WTC11 (cell line): Measurements from ENCODE around the gene HAX1. TPM values are rescaled to one million over a fixed set of nuclear protein-coding genes. Genes with fewer than 3 reads are reported as not detected.
"Not testable (repeated sequence)": the region's sequence is repeated elsewhere in the genome, so short reads cannot be mapped to it uniquely, and the experiment has no call there.

Source experiments
- ATAC-seq: fragments of 200-7000 bp; cut with Tn5 transposase; 2 replicates; pipeline ENCODE4 v1.10.0; 2021; ENCODE audit warnings: mild to moderate bottlenecking, moderate library complexity
- CTCF ChIA-PET: fragments of 300-600 bp; sonication (Branson Sonifier 250); formaldehyde crosslinking; loops from one replicate; lab custom pipeline; 2021; ENCODE audit warnings: antibody characterized with exemption; lab: Charles Lee
- POLR2A ChIA-PET: fragments of 350-600 bp; sonication (Branson Sonifier 250); formaldehyde crosslinking; loops from one replicate; lab custom pipeline; 2021; ENCODE audit warnings: antibody characterized with exemption; lab: Charles Lee
- DNase-seq: peaks from one replicate; pipeline ENCODE4 v3.0.0; 2021; ENCODE audit warnings: low spot score
- H3K27ac Mint-ChIP-seq: 2 replicates; pipeline ENCODE4 v1.8.0; 2021; ENCODE audit warnings: mixed read lengths
- H3K27me3 Mint-ChIP-seq: 2 replicates; pipeline ENCODE4 v1.8.0; 2021; ENCODE audit warnings: low read depth, mild to moderate bottlenecking, moderate library complexity, mixed read lengths
- H3K36me3 Mint-ChIP-seq: 2 replicates; pipeline ENCODE4 v1.8.0; 2021; ENCODE audit warnings: mixed read lengths
- H3K4me1 Mint-ChIP-seq: 2 replicates; pipeline ENCODE4 v1.8.0; 2022; ENCODE audit warnings: mixed read lengths
- H3K4me3 Mint-ChIP-seq: 2 replicates; pipeline ENCODE4 v1.8.0; 2021; ENCODE audit warnings: mild to moderate bottlenecking, moderate library complexity, mixed read lengths
- H3K9me3 Mint-ChIP-seq: 2 replicates; pipeline ENCODE4 v1.8.0; 2021; ENCODE audit warnings: mixed read lengths
- CREB1 ChIP-seq: sonication (generic); formaldehyde crosslinking; IDR thresholded peaks from 2 replicates; pipeline ENCODE4 v1.8.0; 2023; ENCODE audit warnings: mild to moderate bottlenecking, missing genetic modification reagents
- FOXJ3 ChIP-seq: sonication (generic); formaldehyde crosslinking; IDR thresholded peaks from 2 replicates; pipeline ENCODE4 v1.9.0; 2021; ENCODE audit warnings: missing genetic modification reagents, mild to moderate bottlenecking, borderline replicate concordance
- GRHL2 ChIP-seq: fragments of 250-450 bp; sonication (Bioruptor Pico); IDR thresholded peaks from 2 replicates; pipeline ENCODE4 v1.8.0; 2022; ENCODE audit warnings: mild to moderate bottlenecking, moderate library complexity; ENCODE audit not compliant: insufficient replicate concordance, severe bottlenecking
- HMGA2 ChIP-seq: fragments of 250-450 bp; sonication (Bioruptor Pico); IDR thresholded peaks from 2 replicates; pipeline ENCODE4 v1.4.0; 2021; ENCODE audit warnings: mild to moderate bottlenecking, moderate library complexity
- JAZF1 ChIP-seq: fragments of 250-450 bp; sonication (Bioruptor Pico); IDR thresholded peaks from 2 replicates; pipeline ENCODE4 v1.9.0; 2021; ENCODE audit warnings: moderate library complexity, mild to moderate bottlenecking, inconsistent platforms
- KAT7 ChIP-seq: sonication (generic); formaldehyde crosslinking; IDR thresholded peaks from 2 replicates; pipeline ENCODE4 v1.8.1; 2023; ENCODE audit warnings: missing genetic modification reagents, mild to moderate bottlenecking, borderline replicate concordance
- NFYB ChIP-seq: sonication (generic); formaldehyde crosslinking; conservative IDR thresholded peaks from 2 replicates; pipeline ENCODE4 v1.8.0; 2022; ENCODE audit warnings: low read depth, missing genetic modification reagents
- PREB ChIP-seq: sonication (generic); formaldehyde crosslinking; IDR thresholded peaks from 2 replicates; pipeline ENCODE4 v1.8.1; 2022; ENCODE audit warnings: mild to moderate bottlenecking, missing genetic modification reagents, moderate library complexity, borderline replicate concordance
- PRRX2 ChIP-seq: fragments of 250-450 bp; sonication (Bioruptor Pico); IDR thresholded peaks from 2 replicates; pipeline ENCODE4 v1.8.0; 2021; ENCODE audit warnings: mild to moderate bottlenecking
- RORB ChIP-seq: fragments of 250-450 bp; sonication (Bioruptor Pico); IDR thresholded peaks from 2 replicates; pipeline ENCODE4 v1.9.0; 2021; ENCODE audit warnings: mild to moderate bottlenecking
- ZNF396 ChIP-seq: fragments of 250-450 bp; sonication (Bioruptor Pico); IDR thresholded peaks from 2 replicates; pipeline ENCODE4 v1.8.0; 2021; ENCODE audit warnings: mild to moderate bottlenecking, moderate library complexity, borderline replicate concordance
- total RNA-seq: library from RNA; stranded (reverse); gene quantifications from 3 replicates; pipeline ENCODE4 v1.2.3, GENCODE V29; 2021
- TF ChIP-seq, protein P1 (sequence below): fragments of 250-450 bp; sonication (Bioruptor Pico); conservative IDR thresholded peaks from 2 replicates; pipeline ENCODE4 v1.9.0; 2021; ENCODE audit warnings: mild to moderate bottlenecking
- TF ChIP-seq, protein P2 (sequence below): sonication (generic); formaldehyde crosslinking; IDR thresholded peaks from 2 replicates; pipeline ENCODE4 v1.8.1; 2022; ENCODE audit warnings: mild to moderate bottlenecking, moderate library complexity, missing genetic modification reagents
- TF ChIP-seq, protein P3 (sequence below): fragments of 200-600 bp; IDR thresholded peaks from 2 replicates; pipeline ENCODE4 v1.8.0; 2022; ENCODE audit warnings: antibody characterized with exemption

Gene HAX1
- total RNA-seq, 1 experiment from 2014 or later = 69.2 TPM

GRCh38 chr1:154312229-154313065 lies 40.0 kb downstream of the HAX1 start:
- CTCF ChIA-PET = interaction anchor here (0.6 to 1.3 kb wide), 3 partner anchors 12 to 22 kb away, joined by 3 to 5 read pairs (median 3); no protein-coding TSS in a partner anchor

DNA sequence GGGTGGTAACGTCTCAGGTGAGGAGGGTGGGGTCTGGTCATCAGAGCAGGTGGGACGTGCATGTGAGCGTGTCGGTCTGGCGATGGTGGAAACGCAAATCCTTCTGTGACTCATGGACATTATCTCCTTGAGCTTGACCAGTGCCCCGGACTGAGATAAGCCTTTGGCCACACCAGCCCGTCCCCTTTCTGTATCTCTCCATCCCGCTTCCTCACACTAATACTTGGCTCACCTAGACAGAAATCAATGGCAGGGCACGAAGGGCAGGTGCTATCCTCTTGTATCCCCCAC lies 40.6 kb downstream of the HAX1 start:
- H3K36me3 Mint-ChIP-seq = peaks cover 6% of the 10 kb centered on the region
- ATAC-seq (no peak), DNase-seq (no peak)
- TF ChIP-seq, protein P1, sequence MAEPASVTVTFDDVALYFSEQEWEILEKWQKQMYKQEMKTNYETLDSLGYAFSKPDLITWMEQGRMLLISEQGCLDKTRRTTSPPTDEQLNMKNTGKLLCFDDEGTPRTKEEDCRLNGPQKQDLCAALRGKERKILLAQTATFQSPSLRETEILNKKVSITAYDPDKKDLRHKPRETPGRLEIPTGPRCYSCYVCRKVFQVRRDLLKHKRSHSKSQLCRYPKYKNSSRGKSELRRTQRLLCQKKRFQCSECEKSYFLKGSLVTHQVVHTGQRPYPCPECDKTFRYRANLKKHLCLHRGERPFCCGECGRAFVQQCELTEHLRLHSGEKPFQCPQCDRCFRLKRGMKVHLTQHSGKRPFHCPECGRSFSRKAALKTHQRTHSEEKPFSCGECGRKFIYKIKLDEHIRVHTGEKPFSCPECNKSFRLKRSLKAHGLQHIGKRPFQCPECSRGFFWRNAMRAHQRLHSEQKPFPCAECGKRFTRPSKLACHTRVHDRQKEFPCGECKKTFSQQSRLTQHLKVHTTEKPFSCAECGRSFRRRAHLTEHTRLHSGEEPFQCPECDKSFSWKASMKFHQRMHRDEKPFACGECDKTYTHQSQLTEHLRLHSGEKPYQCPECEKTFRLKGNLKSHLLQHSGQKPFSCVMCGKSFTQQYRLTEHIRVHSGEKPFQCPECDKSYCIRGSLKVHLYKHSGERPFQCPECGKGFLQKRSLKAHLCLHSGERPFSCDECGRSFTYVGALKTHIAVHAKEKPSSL = no peak
- no peak for TF ChIP-seq NFYB (CRISPR knock-in tag)
- TF ChIP-seq, protein P2, sequence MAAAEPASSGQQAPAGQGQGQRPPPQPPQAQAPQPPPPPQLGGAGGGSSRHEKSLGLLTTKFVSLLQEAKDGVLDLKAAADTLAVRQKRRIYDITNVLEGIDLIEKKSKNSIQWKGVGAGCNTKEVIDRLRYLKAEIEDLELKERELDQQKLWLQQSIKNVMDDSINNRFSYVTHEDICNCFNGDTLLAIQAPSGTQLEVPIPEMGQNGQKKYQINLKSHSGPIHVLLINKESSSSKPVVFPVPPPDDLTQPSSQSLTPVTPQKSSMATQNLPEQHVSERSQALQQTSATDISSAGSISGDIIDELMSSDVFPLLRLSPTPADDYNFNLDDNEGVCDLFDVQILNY (CRISPR knock-in tag) = no peak
- no peak for TF ChIP-seq JAZF1
- H3K9me3 Mint-ChIP-seq = peaks cover 31% of the 10 kb centered on the region
- H3K4me1 Mint-ChIP-seq = no peaks in the 10 kb centered on the region
- POLR2A ChIA-PET = no interaction called here
- no peak overlapping the region for H3K4me3 Mint-ChIP-seq
- CTCF ChIA-PET = interaction anchor here (1.3 kb wide), 1 partner anchor 12 kb away, joined by 3 read pairs; no protein-coding TSS in a partner anchor
- no peak overlapping the region for H3K27ac Mint-ChIP-seq
- H3K27me3 Mint-ChIP-seq = peaks cover 9% of the 10 kb centered on the region

More at GRCh38 chr1:154312229-154313065, 40.0 kb downstream of the HAX1 start:
- POLR2A ChIA-PET, DNase-seq, ATAC-seq, H3K4me1 Mint-ChIP-seq, H3K27ac Mint-ChIP-seq, H3K27me3 Mint-ChIP-seq, H3K4me3 Mint-ChIP-seq, H3K36me3 Mint-ChIP-seq: not testable (repeated sequence)
- peaks cover 26% of the 10 kb centered on the region for H3K9me3 Mint-ChIP-seq

GRCh38 chr1:154314226-154314625 lies 41.8 kb downstream of the HAX1 start:
- H3K36me3 Mint-ChIP-seq, POLR2A ChIA-PET, ATAC-seq, H3K27ac Mint-ChIP-seq, H3K4me3 Mint-ChIP-seq, H3K4me1 Mint-ChIP-seq, DNase-seq: not testable (repeated sequence)
- CTCF ChIA-PET = interaction anchor here (1.9 to 4.1 kb wide), 2 partner anchors 12 to 21 kb away, joined by 7 to 16 read pairs; no protein-coding TSS in a partner anchor
- H3K9me3 Mint-ChIP-seq = peaks cover 23% of the 10 kb centered on the region
- H3K27me3 Mint-ChIP-seq = peaks cover 12% of the 10 kb centered on the region

GRCh38 chr1:154316704-154317103 lies 44.3 kb downstream of the HAX1 start:
- Mint-ChIP-seq H3K4me1 (no peaks in the 10 kb centered on the region), H3K27me3 (peaks cover 12% of the 10 kb centered on the region), H3K27ac (no peak overlapping the region), H3K4me3 (no peak overlapping the region), H3K36me3 (peaks cover 6% of the 10 kb centered on the region), H3K9me3 (peaks cover 22% of the 10 kb centered on the region)
- DNase-seq (no peak), ATAC-seq (no peak)
- TF ChIP-seq ZNF396 (CRISPR knock-in tag) (no peak), GRHL2 (CRISPR knock-in tag) (no peak), CREB1 (no peak), JAZF1 (no peak), HMGA2 (CRISPR knock-in tag) (no peak), FOXJ3 (CRISPR knock-in tag) (no peak), PRRX2 (no peak), PREB (no peak), KAT7 (CRISPR knock-in tag) (no peak), RORB (CRISPR knock-in tag) (no peak)
- TF ChIP-seq, protein P3, sequence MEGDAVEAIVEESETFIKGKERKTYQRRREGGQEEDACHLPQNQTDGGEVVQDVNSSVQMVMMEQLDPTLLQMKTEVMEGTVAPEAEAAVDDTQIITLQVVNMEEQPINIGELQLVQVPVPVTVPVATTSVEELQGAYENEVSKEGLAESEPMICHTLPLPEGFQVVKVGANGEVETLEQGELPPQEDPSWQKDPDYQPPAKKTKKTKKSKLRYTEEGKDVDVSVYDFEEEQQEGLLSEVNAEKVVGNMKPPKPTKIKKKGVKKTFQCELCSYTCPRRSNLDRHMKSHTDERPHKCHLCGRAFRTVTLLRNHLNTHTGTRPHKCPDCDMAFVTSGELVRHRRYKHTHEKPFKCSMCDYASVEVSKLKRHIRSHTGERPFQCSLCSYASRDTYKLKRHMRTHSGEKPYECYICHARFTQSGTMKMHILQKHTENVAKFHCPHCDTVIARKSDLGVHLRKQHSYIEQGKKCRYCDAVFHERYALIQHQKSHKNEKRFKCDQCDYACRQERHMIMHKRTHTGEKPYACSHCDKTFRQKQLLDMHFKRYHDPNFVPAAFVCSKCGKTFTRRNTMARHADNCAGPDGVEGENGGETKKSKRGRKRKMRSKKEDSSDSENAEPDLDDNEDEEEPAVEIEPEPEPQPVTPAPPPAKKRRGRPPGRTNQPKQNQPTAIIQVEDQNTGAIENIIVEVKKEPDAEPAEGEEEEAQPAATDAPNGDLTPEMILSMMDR = no peak
- POLR2A ChIA-PET = no interaction called here
- CTCF ChIA-PET = interaction anchor here (1.0 to 4.1 kb wide), 2 partner anchors 8 to 18 kb away, joined by 8 to 16 read pairs; no protein-coding TSS in a partner anchor
